HEK293 (cell line): ENCODE data around the gene ITIH1.

Source experiments
- CTCF ChIA-PET: fragments of 350-600 bp; formaldehyde crosslinking; extraction: SDS; loops from one replicate; lab custom pipeline; 2021; ENCODE audit warnings: antibody characterized with exemption; lab: Yijun Ruan, JAX
- POLR2A ChIA-PET: fragments of 300-600 bp; formaldehyde crosslinking; extraction: SDS; loops from one replicate; lab custom pipeline; 2020; ENCODE audit warnings: antibody characterized with exemption, inconsistent platforms; lab: Yijun Ruan, JAX
- H3K27ac ChIP-seq: fragments of 200-500 bp; sonication (Bioruptor generic); 2 replicates; pipeline ENCODE4 v1.5.1; 2014; ENCODE audit warnings: low read depth, low read length, control low read depth, inconsistent platforms; ENCODE audit errors: extremely low read depth
- H3K36me3 ChIP-seq, 2 experiments: fragments of 200-500 bp in 1 of 2; sonication (Bioruptor generic) in 1 of 2; 1 replicate in 1 of 2; 2 replicates in 1 of 2; pipeline ENCODE4 v1.5.1; 2014 to 2017; ENCODE audit warnings: inconsistent platforms in 2 of 2, low read length in 2 of 2; ENCODE audit not compliant: control insufficient read depth in 2 of 2, insufficient read depth in 1 of 2
- H3K4me1 ChIP-seq: fragments of 200-500 bp; sonication (Bioruptor generic); 2 replicates; pipeline ENCODE4 v1.5.1; 2014; ENCODE audit warnings: mild to moderate bottlenecking, low read length, inconsistent platforms; ENCODE audit not compliant: control insufficient read depth, insufficient read depth
- H3K4me3 ChIP-seq: 2 replicates; pipeline ENCODE4 v1.5.1; 2011; ENCODE audit warnings: low read depth, mild to moderate bottlenecking, control low read depth, low read length, moderate library complexity
- H3K9me3 ChIP-seq: fragments of 200-500 bp; sonication (Bioruptor generic); 2 replicates; pipeline ENCODE4 v1.5.1; 2014; ENCODE audit warnings: low read depth, low read length, inconsistent platforms; ENCODE audit not compliant: control insufficient read depth, insufficient read depth
- ATF2 ChIP-seq: fragments of 450-650 bp; formaldehyde crosslinking; IDR thresholded peaks from 2 replicates; pipeline ENCODE4 v1.5.1; 2016; ENCODE audit warnings: missing biosample characterization, missing genetic modification characterization, low read depth
- ELK4 ChIP-seq: IDR thresholded peaks from 2 replicates; pipeline ENCODE4 v1.6.1; 2011; ENCODE audit warnings: mild to moderate bottlenecking, low read depth, low read length, borderline replicate concordance
- OVOL3 ChIP-seq: fragments of 450-650 bp; formaldehyde crosslinking; IDR thresholded peaks from 2 replicates; pipeline ENCODE4 v1.5.1; 2016; ENCODE audit warnings: missing biosample characterization, missing genetic modification characterization
- TRIM28 ChIP-seq: IDR thresholded peaks from 2 replicates; pipeline ENCODE4 v1.6.1; 2011; ENCODE audit warnings: low read length, control low read depth, borderline replicate concordance
- ZBTB26 ChIP-seq: fragments of 450-650 bp; formaldehyde crosslinking; optimal IDR thresholded peaks from 2 replicates; pipeline ENCODE3; 2016; ENCODE audit warnings: missing biosample characterization, mild to moderate bottlenecking, missing genetic modification characterization
- ZFP37 ChIP-seq: fragments of 450-650 bp; formaldehyde crosslinking; IDR thresholded peaks from 2 replicates; pipeline ENCODE4 v1.5.1; 2016; ENCODE audit warnings: missing biosample characterization, missing genetic modification characterization
- ZNF112 ChIP-seq: fragments of 450-650 bp; formaldehyde crosslinking; IDR thresholded peaks from 2 replicates; pipeline ENCODE4 v1.5.0; 2017; ENCODE audit warnings: missing biosample characterization, missing genetic modification characterization
- ZNF133 ChIP-seq: fragments of 450-650 bp; formaldehyde crosslinking; IDR thresholded peaks from 2 replicates; pipeline ENCODE4 v1.5.1; 2016; ENCODE audit warnings: missing biosample characterization, missing genetic modification characterization
- ZNF140 ChIP-seq: fragments of 450-650 bp; formaldehyde crosslinking; IDR thresholded peaks from 2 replicates; pipeline ENCODE4 v1.5.1; 2016; ENCODE audit warnings: missing biosample characterization, missing genetic modification characterization
- ZNF146 ChIP-seq: fragments of 450-650 bp; formaldehyde crosslinking; IDR thresholded peaks from 2 replicates; pipeline ENCODE4 v1.5.1; 2016; ENCODE audit warnings: missing biosample characterization, missing genetic modification characterization
- ZNF175 ChIP-seq: fragments of 450-650 bp; formaldehyde crosslinking; IDR thresholded peaks from 2 replicates; pipeline ENCODE4 v1.5.1; 2016; ENCODE audit warnings: missing biosample characterization, missing genetic modification characterization
- ZNF311 ChIP-seq: fragments of 450-650 bp; formaldehyde crosslinking; IDR thresholded peaks from 2 replicates; pipeline ENCODE4 v1.5.1; 2017; ENCODE audit warnings: missing biosample characterization, missing genetic modification characterization, borderline replicate concordance
- ZNF362 ChIP-seq: fragments of 450-650 bp; formaldehyde crosslinking; IDR thresholded peaks from 2 replicates; pipeline ENCODE4 v1.5.1; 2016; ENCODE audit warnings: missing biosample characterization, missing genetic modification characterization
- ZNF529 ChIP-seq: fragments of 450-650 bp; formaldehyde crosslinking; IDR thresholded peaks from 2 replicates; pipeline ENCODE4 v1.5.1; 2017; ENCODE audit warnings: missing genetic modification characterization, missing biosample characterization; ENCODE audit not compliant: insufficient replicate concordance
- ZNF596 ChIP-seq: fragments of 450-650 bp; IDR thresholded peaks from 2 replicates; pipeline ENCODE4 v1.5.0; 2018; ENCODE audit warnings: missing biosample characterization, mild to moderate bottlenecking, missing genetic modification characterization, moderate library complexity
- ZNF629 ChIP-seq: fragments of 450-650 bp; formaldehyde crosslinking; IDR thresholded peaks from 2 replicates; pipeline ENCODE4 v1.5.1; 2017; ENCODE audit warnings: missing biosample characterization, missing genetic modification characterization
- ZNF645 ChIP-seq: fragments of 450-650 bp; formaldehyde crosslinking; IDR thresholded peaks from 2 replicates; pipeline ENCODE4; 2016; ENCODE audit warnings: missing biosample characterization, missing genetic modification characterization
- ZNF843 ChIP-seq: fragments of 450-650 bp; formaldehyde crosslinking; IDR thresholded peaks from 2 replicates; pipeline ENCODE4 v1.5.1; 2016; ENCODE audit warnings: missing biosample characterization, missing genetic modification characterization
- ZSCAN16 ChIP-seq: fragments of 450-650 bp; formaldehyde crosslinking; IDR thresholded peaks from 2 replicates; pipeline ENCODE4 v1.5.1; 2016; ENCODE audit warnings: missing biosample characterization, missing genetic modification characterization
- ZSCAN4 ChIP-seq: fragments of 450-650 bp; formaldehyde crosslinking; IDR thresholded peaks from 2 replicates; pipeline ENCODE4 v1.5.1; 2017; ENCODE audit warnings: missing biosample characterization, missing genetic modification characterization
- ZSCAN5A ChIP-seq: fragments of 450-650 bp; formaldehyde crosslinking; IDR thresholded peaks from 2 replicates; pipeline ENCODE4 v1.5.1; 2016; ENCODE audit warnings: missing biosample characterization, missing genetic modification characterization

ITIH1 gene

GRCh38 chr3:52787672-52788625 lies 10.6 kb downstream of the ITIH1 start (continued):
- no peak for TF ChIP-seq ZNF362 (tag by site-specific recombination)
- TF ChIP-seq OVOL3 = no peak
- TF ChIP-seq ZNF140 (tag by site-specific recombination) = no peak
- TF ChIP-seq ZNF596 = no peak

- Histone ChIP-seq H3K36me3 (no peaks in the 10 kb centered on the region), H3K4me3 (no peak overlapping the region), H3K27ac (no peak overlapping the region), H3K9me3 (no peaks in the 10 kb centered on the region), H3K4me1 (no peaks in the 10 kb centered on the region)
- POLR2A ChIA-PET = no interaction called here
- CTCF ChIA-PET = interaction anchor here (1.5 kb wide), 1 partner anchor 10 kb away, joined by 5 read pairs; no protein-coding TSS in a partner anchor
- TF ChIP-seq ZNF645 = no peak
- TF ChIP-seq ELK4 = no peak
- TF ChIP-seq ZNF112 (tag by site-specific recombination) = no peak
- no peak for TF ChIP-seq ZBTB26
- TF ChIP-seq ZNF843 = no peak
- no peak for TF ChIP-seq ZSCAN5A (tag by site-specific recombination)
- no peak for TF ChIP-seq ZNF133 (tag by site-specific recombination)
Measured at GRCh38 chr3:52788890-52789745, 11.7 kb downstream of the ITIH1 start.

GRCh38 chr3:52789746-52790040 lies 12.3 kb downstream of the ITIH1 start:
- ChIA-PET CTCF (interaction anchor here (1.5 kb wide), 1 partner anchor 9 kb away, joined by 5 read pairs; no protein-coding TSS in a partner anchor), POLR2A (no interaction called here)
- H3K4me1 ChIP-seq = no peaks in the 10 kb centered on the region
- no peaks in the 10 kb centered on the region for H3K36me3 ChIP-seq
- no peak overlapping the region for H3K27ac ChIP-seq
- H3K9me3 ChIP-seq = no peaks in the 10 kb centered on the region
- no peak overlapping the region for H3K4me3 ChIP-seq
- TF ChIP-seq ZNF175 = no peak
- TF ChIP-seq TRIM28 = no peak
- TF ChIP-seq ZFP37 (tag by site-specific recombination) = no peak
- no peak for TF ChIP-seq ZNF146
- no peak for TF ChIP-seq ZSCAN16 (tag by site-specific recombination)
- no peak for TF ChIP-seq ZBTB26
- TF ChIP-seq ZSCAN4 (tag by site-specific recombination) = no peak
- no peak for TF ChIP-seq ZNF311 (tag by site-specific recombination)
- no peak for TF ChIP-seq ZNF529 (tag by site-specific recombination)
- no peak for TF ChIP-seq ZNF629 (tag by site-specific recombination)
- TF ChIP-seq ATF2 = no peak
